Uterus (tissue), 2 donors: Measurements from ENCODE around the gene FAM3C.

Experiments used
- POLR2A ChIP-seq, 2 donors: fragments of 450-650 bp; IDR thresholded peaks; one replicate each; pipeline ENCODE4 v1.6.1; 2016; ENCODE audit warnings: antibody characterized with exemption in 2 of 2, mild to moderate bottlenecking in 1 of 2, moderate library complexity in 1 of 2
- TF ChIP-seq, protein P1 (sequence below), 4 experiments: fragments of 200-600 bp in 2 of 4; fragments of 450-650 bp in 2 of 4; sonication (generic) in 2 of 4; IDR thresholded peaks; one replicate each; pipeline ENCODE4 v1.5.1; 2016 to 2019; ENCODE audit warnings: antibody characterized with exemption in 4 of 4, mild to moderate bottlenecking in 2 of 4, moderate library complexity in 1 of 4

DNA sequence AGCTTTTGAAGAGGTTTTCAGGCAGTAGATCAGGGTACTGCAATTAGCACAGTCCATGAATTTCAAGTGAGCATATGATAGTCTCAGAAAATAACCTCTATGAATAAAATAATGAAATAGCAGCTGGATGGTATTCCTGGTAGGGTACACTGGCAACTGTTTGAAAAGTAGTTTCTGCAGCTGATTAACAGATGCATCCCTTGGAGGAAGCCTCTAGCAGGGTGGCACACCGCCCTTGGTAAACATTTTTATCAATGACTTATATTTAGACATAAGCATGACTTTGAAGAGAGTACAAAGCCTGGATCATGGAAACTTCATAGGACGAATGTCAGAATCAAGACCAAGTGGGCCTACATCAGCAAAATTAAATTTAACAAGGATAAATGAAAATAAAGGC, 40.5 kb downstream of the FAM3C start:
- TF ChIP-seq, protein P1, sequence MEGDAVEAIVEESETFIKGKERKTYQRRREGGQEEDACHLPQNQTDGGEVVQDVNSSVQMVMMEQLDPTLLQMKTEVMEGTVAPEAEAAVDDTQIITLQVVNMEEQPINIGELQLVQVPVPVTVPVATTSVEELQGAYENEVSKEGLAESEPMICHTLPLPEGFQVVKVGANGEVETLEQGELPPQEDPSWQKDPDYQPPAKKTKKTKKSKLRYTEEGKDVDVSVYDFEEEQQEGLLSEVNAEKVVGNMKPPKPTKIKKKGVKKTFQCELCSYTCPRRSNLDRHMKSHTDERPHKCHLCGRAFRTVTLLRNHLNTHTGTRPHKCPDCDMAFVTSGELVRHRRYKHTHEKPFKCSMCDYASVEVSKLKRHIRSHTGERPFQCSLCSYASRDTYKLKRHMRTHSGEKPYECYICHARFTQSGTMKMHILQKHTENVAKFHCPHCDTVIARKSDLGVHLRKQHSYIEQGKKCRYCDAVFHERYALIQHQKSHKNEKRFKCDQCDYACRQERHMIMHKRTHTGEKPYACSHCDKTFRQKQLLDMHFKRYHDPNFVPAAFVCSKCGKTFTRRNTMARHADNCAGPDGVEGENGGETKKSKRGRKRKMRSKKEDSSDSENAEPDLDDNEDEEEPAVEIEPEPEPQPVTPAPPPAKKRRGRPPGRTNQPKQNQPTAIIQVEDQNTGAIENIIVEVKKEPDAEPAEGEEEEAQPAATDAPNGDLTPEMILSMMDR (IDR thresholded peaks at IDR 0.05) = no peak
- no peak for TF ChIP-seq POLR2A (IDR thresholded peaks at IDR 0.05)
